GM18870 (cell line): ENCODE data around the gene CCNY.
"Not testable (repeated sequence)": the region's sequence is repeated elsewhere in the genome, so short reads cannot be mapped to it uniquely, and the experiment has no call there.

Source experiments
- ATAC-seq: cut with Tn5 transposase; IDR thresholded peaks from one replicate; pipeline ENCODE4 v1.9.1; 2021; ENCODE audit warnings: moderate library complexity; ENCODE audit not compliant: unreplicated experiment

CCNY gene

GRCh38 chr10:35353805-35354204, 17.5 kb downstream of the CCNY start:
- ATAC-seq = no peak

- ATAC-seq = not testable (repeated sequence)
These were observed 17.9 kb downstream of the CCNY start for GRCh38 chr10:35354257-35354656.

GRCh38 chr10:35355971-35356724, 19.8 kb downstream of the CCNY start:
- ATAC-seq = peak; percentile 80

GRCh38 chr10:35356725-35357092, 20.4 kb downstream of the CCNY start:
- no peak for ATAC-seq

- no peak for ATAC-seq
These were observed 22.7 kb downstream of the CCNY start for GRCh38 chr10:35359056-35359455.

GRCh38 chr10:35359873-35360272, 23.6 kb downstream of the CCNY start:
- no peak for ATAC-seq

- no peak for ATAC-seq
These were observed 26.5 kb downstream of the CCNY start for GRCh38 chr10:35362701-35363350.

GRCh38 chr10:35363587-35363986, 27.3 kb downstream of the CCNY start:
- no peak for ATAC-seq

- no peak for ATAC-seq
These were observed 28.5 kb downstream of the CCNY start for GRCh38 chr10:35364808-35365207.

GRCh38 chr10:35365994-35366393, 29.7 kb downstream of the CCNY start:
- ATAC-seq = no peak

- ATAC-seq = no peak
These were observed 31.0 kb downstream of the CCNY start for GRCh38 chr10:35367107-35367859.

GRCh38 chr10:35367982-35368381, 31.7 kb downstream of the CCNY start:
- no peak for ATAC-seq

GRCh38 chr10:35368485-35369048, 32.3 kb downstream of the CCNY start:
- no peak for ATAC-seq

GRCh38 chr10:35369049-35369611, 32.8 kb downstream of the CCNY start:
- ATAC-seq = no peak

- ATAC-seq = no peak
These were observed 35.4 kb downstream of the CCNY start for GRCh38 chr10:35371731-35372130.

- no peak for ATAC-seq
These were observed 36.0 kb downstream of the CCNY start for GRCh38 chr10:35372329-35372728.

- ATAC-seq = no peak
These were observed 38.9 kb downstream of the CCNY start for GRCh38 chr10:35375091-35375765.

GRCh38 chr10:35377050-35377728, 40.9 kb downstream of the CCNY start:
- ATAC-seq = no peak

GRCh38 chr10:35378541-35379210, 42.4 kb downstream of the CCNY start:
- peak; percentile 10 for ATAC-seq
